K562 (cell line): ENCODE results near the gene OPCML. TPM values are rescaled to one million over a fixed set of nuclear protein-coding genes. Genes with fewer than 3 reads are reported as not detected.

Experiments
- ATF3 ChIP-seq, 2 experiments: fragments of 450-650 bp in 1 of 2; sonication (generic) in 1 of 2; formaldehyde crosslinking in 1 of 2; IDR thresholded peaks in 1 of 2; conservative IDR thresholded peaks in 1 of 2; 2 replicates each; pipeline versions ENCODE4 v1.6.1 to v1.8.1; 2016 to 2023; ENCODE audit warnings: mild to moderate bottlenecking in 2 of 2, moderate library complexity in 2 of 2, inconsistent platforms in 1 of 2, missing genetic modification reagents in 1 of 2
- HDAC3 ChIP-seq: fragments of 450-650 bp; IDR thresholded peaks from 2 replicates; pipeline ENCODE4 v1.6.1; 2018; ENCODE audit warnings: borderline replicate concordance, mild to moderate bottlenecking, moderate library complexity; ENCODE audit not compliant: partially characterized antibody
- MCM7 ChIP-seq, 2 experiments: fragments of 450-650 bp; IDR thresholded peaks; 2 replicates each; pipeline ENCODE4 v1.6.1; 2016 to 2018
- NR2C2 ChIP-seq, 2 experiments: fragments of 200-800 bp in 1 of 2; sonication (Bioruptor generic) in 1 of 2; sonication (generic) in 1 of 2; formaldehyde crosslinking in 1 of 2; IDR thresholded peaks; 2 replicates each; pipeline versions ENCODE4 v1.6.1 to v1.8.0; 2016 to 2022; ENCODE audit warnings: mild to moderate bottlenecking in 1 of 2, missing compliant biosample characterization in 1 of 2, missing genetic modification characterization in 1 of 2, missing genetic modification reagents in 1 of 2
- NR2F6 ChIP-seq: fragments of 450-650 bp; formaldehyde crosslinking; IDR thresholded peaks from 2 replicates; pipeline ENCODE4 v1.4.0; 2020; ENCODE audit warnings: mild to moderate bottlenecking
- STAT5A ChIP-seq: IDR thresholded peaks from 2 replicates; pipeline ENCODE4 v1.6.1; 2012; ENCODE audit warnings: low read length, inconsistent platforms, borderline replicate concordance
- ZBTB2 ChIP-seq: fragments of 450-650 bp; IDR thresholded peaks from 2 replicates; pipeline ENCODE4 v1.6.1; 2016; ENCODE audit warnings: antibody characterized with exemption
- polyA plus RNA-seq, 8 experiments: library from polyadenylated mRNA; depleted of rRNA in 4 of 8; stranded (reverse) in 5 of 8; unstranded in 3 of 8; fragments of >200 nt; fragmentation: Nextera tagmentation in 2 of 8; fragmentation: Illumina TruSeq in 1 of 8; extraction: Ambion mirVana in 2 of 8; extraction: Trizol in 1 of 8; gene quantifications; 2 replicates each; pipeline versions ENCODE4 v1.2.1 to v1.2.3, GENCODE V29; 2011 to 2014; ENCODE audit warnings: inconsistent platforms in 1 of 8, missing spikeins in 1 of 8
- total RNA-seq, 7 experiments: library from RNA; depleted of rRNA in 6 of 7; stranded (reverse); fragments of >200 nt in 6 of 7; fragmentation: Illumina TruSeq in 2 of 7; extraction: Trizol in 2 of 7; gene quantifications; 2 replicates each; pipeline versions ENCODE4 v1.2.1 to v1.2.3, GENCODE V29; 2011 to 2021; ENCODE audit warnings: low replicate concordance in 1 of 7
- TF ChIP-seq, protein P1 (sequence below): sonication (generic); formaldehyde crosslinking; IDR thresholded peaks from 2 replicates; pipeline ENCODE4 v1.8.0; 2022; ENCODE audit warnings: mild to moderate bottlenecking, missing genetic modification reagents
- TF ChIP-seq, protein P2 (sequence below): sonication (generic); formaldehyde crosslinking; IDR thresholded peaks from 2 replicates; pipeline ENCODE4 v1.8.0; 2022; ENCODE audit warnings: mild to moderate bottlenecking, missing genetic modification reagents

Gene OPCML
- total and polyA plus RNA-seq, 9 of the 15 experiments (the other 6 are each of a cell fraction or from before 2014, with no cell fraction given): not detected

DNA sequence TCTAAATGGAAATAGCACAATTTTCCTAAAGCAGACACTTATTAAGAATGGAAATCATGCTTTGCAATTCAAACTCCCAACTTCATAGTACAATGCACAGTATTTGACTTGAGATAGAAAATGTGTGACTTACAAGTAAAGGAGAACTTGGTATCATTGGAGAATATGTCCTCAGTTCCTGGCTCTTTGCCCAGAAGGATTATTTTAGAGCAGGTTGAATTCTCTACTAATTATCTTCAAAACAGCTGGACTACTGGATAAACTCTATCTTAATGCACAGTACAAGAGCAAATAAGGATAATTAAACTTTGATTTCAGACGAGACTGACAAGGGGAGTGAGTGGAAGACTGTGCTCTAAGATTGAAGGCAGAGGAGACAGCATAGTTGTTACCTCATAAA, 839.4 kb downstream of the OPCML start (continued):
- TF ChIP-seq HDAC3 (no peak), ZBTB2 (no peak), NR2F6 (CRISPR knock-in tag) (no peak), STAT5A (no peak), MCM7 (IDR thresholded peaks at IDR 0.05) (no peak), ATF3 (IDR thresholded peaks at IDR 0.05) (no peak), ATF3 (CRISPR knock-in tag; conservative IDR thresholded peaks at IDR 0.05) (no peak), NR2C2 (CRISPR knock-in tag; IDR thresholded peaks at IDR 0.05) (no peak), NR2C2 (tag; IDR thresholded peaks at IDR 0.05) (no peak)
- TF ChIP-seq, protein P1, sequence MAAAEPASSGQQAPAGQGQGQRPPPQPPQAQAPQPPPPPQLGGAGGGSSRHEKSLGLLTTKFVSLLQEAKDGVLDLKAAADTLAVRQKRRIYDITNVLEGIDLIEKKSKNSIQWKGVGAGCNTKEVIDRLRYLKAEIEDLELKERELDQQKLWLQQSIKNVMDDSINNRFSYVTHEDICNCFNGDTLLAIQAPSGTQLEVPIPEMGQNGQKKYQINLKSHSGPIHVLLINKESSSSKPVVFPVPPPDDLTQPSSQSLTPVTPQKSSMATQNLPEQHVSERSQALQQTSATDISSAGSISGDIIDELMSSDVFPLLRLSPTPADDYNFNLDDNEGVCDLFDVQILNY (CRISPR knock-in tag): no peak
- TF ChIP-seq, protein P2, sequence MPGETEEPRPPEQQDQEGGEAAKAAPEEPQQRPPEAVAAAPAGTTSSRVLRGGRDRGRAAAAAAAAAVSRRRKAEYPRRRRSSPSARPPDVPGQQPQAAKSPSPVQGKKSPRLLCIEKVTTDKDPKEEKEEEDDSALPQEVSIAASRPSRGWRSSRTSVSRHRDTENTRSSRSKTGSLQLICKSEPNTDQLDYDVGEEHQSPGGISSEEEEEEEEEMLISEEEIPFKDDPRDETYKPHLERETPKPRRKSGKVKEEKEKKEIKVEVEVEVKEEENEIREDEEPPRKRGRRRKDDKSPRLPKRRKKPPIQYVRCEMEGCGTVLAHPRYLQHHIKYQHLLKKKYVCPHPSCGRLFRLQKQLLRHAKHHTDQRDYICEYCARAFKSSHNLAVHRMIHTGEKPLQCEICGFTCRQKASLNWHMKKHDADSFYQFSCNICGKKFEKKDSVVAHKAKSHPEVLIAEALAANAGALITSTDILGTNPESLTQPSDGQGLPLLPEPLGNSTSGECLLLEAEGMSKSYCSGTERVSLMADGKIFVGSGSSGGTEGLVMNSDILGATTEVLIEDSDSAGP: no peak
- TF ChIP-seq, all 486 proteins: peak for 0
